ENCODE measurements around the gene NOS3. TPM values are rescaled to one million over a fixed set of nuclear protein-coding genes. Genes with fewer than 3 reads are reported as not detected.
A peak's percentile ranks its signal among the peaks of the same experiment; 100 is the strongest.

NOS3 gene
- total RNA-seq (2014; rRNA removed; shearing (Covaris generic)): 0.39 and 0.46 TPM in 2 replicates

DNA sequence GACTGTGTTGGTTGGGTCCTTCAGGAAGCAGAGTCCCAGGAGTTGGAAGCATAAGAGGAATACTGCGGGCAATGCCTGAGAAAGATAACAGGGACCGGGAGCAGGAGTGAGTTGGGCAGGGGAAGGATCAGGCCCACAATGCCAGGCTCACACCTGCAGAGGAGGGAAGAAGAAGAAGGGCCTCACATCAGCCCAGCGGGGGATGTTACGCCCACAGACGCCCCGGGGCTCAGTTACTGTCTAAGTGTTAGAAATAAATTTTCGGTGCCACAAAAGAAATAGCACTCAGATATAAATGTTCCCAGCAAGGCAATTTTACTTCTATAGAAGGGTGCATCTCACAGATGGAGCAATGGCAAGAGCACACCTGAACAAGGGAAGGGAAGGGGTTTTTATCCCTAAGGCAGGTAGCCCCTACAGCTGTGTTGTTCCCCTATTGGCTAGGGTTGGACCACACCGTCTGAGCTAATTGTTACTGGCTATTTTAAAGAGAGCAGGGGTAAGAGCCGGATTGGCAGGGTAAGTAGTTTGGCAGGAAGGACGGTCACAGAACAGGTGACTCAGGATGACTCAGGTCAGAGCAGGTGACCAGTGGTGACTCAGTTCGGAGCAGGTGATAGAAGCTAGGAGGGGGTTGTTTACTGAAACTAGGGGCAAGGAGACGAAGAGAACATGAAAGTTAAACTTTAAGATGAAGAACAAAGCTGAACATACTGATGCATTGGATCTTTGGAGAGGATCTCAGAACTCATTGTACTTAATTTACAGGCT is at the start of gene NOS3:
Gene NOS3 (plus strand): TSS at position 602 of the 771 bp plus-strand sequence. CDS start 2,787 bp downstream, outside the sequence.
- no peak for DNase-seq (ENCODE audit: low read depth)

- DNase-seq (ENCODE audit: low read depth): no peak
Measured at GRCh38 chr7:150941351-150942000, 49.3 kb upstream of the NOS3 start.

GRCh38 chr7:150942001-150942590 is 48.7 kb upstream of the NOS3 start:
- DNase-seq (ENCODE audit: low read depth): peak; percentile 61

DNA sequence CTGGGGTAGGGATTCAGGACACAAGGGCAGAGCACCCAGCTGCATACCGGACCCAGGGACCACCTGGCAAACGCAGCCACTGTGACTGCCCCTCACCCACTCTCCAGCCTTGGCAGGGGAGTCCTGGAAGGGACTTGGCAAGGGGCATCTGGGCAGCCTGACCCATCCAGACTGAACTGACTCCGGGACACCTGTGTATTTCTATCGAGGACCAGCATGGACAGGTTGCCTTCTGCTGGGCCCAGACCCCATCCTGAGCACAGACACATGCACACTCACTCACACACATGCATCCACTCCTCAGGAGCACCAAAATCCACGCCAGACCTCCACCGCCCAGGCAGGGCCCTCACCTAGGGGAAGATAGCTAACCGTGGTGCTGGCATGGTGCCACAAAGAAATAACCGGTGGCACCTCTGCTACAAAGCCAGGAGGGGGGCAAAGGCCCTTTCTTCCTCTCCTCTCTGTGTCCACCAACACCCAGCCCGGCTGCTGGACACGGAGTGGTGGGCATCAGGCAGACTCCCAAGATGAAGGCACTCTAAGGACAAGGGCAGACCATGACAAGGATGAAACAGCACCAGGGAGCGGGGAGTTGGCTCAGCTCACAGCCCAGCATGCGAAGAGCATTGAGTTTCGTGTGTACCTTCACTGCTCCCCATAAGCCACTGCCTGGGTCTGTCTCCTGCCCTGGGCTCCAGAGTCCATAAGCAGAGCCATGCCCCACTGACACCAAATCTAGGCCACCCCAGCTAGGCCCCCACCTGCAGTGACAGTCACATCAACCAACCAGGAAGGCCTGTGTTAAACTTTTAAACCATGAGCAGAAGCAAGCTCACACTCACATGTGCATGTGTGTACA is 48.0 kb upstream of the NOS3 start:
- no peak for DNase-seq (ENCODE audit: low read depth)

DNA sequence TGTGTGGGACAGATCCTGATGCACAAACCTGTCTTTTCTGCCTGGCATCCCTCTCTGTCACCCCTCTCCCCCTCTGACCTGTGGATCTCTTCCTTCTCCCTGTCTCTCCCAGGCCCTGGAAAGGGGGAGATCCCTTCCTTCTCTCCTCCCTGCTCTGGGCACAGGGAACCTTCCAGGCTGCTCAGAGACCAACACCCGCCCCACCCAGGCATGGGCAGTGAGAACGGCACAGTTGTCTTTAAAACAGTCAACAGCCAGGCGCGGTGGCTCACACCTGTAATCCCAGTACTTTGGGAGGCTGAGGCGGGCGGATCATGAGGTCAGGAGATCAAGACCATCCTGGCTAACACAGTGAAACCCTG is 47.4 kb upstream of the NOS3 start:
- DNase-seq (ENCODE audit: low read depth): no peak

GRCh38 chr7:150944066-150945042 is 46.5 kb upstream of the NOS3 start:
- DNase-seq (ENCODE audit: low read depth): no peak

GRCh38 chr7:150945171-150945852 is 45.5 kb upstream of the NOS3 start:
- DNase-seq (ENCODE audit: low read depth): no peak

- DNase-seq (ENCODE audit: low read depth): peak; percentile 50
Measured at GRCh38 chr7:150945853-150946420, 44.9 kb upstream of the NOS3 start.

DNA sequence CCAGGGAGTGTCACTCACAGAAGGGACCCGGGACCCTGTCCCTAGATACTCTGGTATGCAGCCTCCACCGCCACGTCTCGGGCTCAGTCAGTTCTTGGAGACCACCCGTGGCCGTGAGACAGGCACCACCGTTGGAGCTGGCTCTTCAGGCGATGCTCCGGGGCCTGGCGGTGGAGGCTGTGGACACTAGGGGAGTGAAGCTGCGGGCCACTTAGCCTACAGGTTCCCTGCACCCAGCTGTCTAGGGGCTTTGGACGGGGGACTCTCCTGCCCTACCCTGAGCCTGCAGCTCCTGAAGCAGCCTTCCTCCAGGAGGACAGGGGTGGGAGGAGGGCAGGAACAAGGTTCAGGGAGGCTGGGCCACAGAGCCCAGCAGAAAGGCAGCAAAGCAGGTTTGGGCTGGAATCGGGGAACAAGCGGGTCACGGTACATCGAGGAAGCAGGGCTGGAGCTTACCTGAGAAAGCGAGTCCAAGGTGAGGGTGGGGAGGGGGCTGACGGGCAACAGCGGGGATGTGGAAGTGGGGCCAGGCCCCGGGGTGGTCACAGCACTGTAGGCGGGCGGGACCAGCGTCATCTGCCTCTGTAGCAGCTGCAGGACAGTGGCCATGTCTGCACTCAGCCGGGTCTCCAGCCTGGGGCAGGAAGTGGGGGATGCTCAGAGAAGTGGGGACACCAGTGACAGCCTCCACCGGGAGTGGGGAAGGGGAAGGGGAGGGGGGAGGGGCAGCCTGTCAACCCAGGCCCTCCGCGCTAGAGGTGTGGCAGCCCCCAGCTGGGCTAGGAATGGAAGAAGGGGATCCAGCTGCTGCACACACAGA is 44.2 kb upstream of the NOS3 start:
- peak; percentile 4 for DNase-seq (ENCODE audit: low read depth)

- no peak for DNase-seq (ENCODE audit: low read depth)
Measured at GRCh38 chr7:150947241-150947745, 43.5 kb upstream of the NOS3 start.

- DNase-seq (ENCODE audit: low read depth): no peak
Measured at GRCh38 chr7:150947761-150948651, 42.8 kb upstream of the NOS3 start.

DNA sequence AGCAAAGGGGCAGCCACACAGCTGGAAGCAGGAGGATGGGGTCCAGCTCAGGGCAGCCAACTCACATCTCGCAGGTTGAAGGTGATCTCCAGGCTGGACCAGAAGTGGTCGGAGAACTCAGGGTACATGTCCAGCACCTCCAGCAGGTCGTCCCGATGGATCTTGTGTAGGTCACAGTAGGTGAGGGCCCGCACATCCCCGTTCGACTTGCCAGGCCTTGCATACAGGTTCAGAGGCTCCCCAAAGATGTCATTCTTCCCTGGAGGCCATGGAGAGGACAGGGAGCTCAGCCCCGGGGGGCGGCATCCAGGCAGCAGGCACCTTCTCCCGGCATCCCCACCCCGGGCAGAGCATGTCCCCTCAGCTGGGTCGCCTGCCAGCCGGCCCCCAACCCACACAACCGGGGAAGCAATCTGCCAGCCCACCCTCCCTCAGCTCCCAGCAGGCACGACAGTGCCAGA is 42.0 kb upstream of the NOS3 start:
- no peak for DNase-seq (ENCODE audit: low read depth)

- peak; percentile 58 for DNase-seq (ENCODE audit: low read depth)
Measured at GRCh38 chr7:150949564-150949963, 41.3 kb upstream of the NOS3 start.

DNA sequence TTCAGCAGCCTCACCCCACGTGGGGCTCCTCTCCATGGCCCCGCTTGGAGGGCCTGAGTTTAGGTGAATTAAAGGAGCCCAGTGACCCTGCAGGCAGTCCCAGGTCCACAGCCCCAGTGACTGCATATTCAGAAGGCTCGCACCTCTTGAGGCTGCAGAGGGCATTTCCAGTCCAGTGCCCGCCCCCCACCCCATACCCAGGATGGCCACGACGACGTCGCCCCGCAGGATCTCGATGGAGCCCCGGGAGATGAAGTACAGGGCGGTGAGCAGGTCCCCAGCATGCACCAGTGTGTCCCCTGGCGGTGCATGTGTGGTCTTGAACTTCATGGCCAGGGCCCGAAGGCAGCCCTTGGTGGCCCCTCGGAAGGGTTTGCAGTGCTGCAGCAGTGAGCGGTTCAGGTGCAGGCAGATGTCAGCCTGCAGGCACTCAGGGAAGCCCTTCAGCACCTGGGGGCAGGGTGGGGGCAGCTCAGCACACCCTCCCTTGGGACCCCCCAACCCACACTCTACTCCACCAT is 40.8 kb upstream of the NOS3 start:
- no peak for DNase-seq (ENCODE audit: low read depth)

- DNase-seq (ENCODE audit: low read depth): no peak
Measured at GRCh38 chr7:150950496-150951180, 40.2 kb upstream of the NOS3 start.

- DNase-seq (ENCODE audit: low read depth): no peak
Measured at GRCh38 chr7:150951181-150951520, 39.7 kb upstream of the NOS3 start.

DNA sequence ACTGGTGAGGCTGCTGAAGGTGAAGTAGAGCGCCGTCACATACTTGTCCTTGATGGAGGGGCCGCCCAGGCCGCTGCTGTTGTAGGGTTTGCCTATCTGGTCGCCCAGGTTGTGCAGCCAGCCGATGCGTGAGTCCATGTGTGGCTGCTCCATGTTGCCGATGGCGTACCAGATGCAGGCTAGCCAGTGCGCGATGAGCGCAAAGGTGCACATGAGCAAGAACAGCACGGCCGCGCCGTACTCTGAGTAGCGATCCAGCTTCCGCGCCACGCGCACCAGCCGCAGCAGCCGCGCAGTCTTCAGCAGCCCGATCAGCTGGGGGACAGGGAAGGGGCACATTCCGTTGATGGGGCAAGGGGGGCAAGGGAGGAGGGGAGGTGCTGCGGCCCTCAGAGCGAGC is 39.3 kb upstream of the NOS3 start:
- DNase-seq (ENCODE audit: low read depth): no peak
